Retinal pigment epithelial cell (primary cell): ENCODE results near the gene MYBPC1.
A peak's percentile ranks its signal among the peaks of the same experiment; 100 is the strongest.
"Not testable (repeated sequence)": the region's sequence is repeated elsewhere in the genome, so short reads cannot be mapped to it uniquely, and the experiment has no call there.

Experiments used
- DNase-seq: peaks from one replicate; pipeline ENCODE4 v3.0.0-alpha.2; 2010; ENCODE audit warnings: low read depth
- H3K4me3 ChIP-seq: 2 replicates; pipeline ENCODE4 v1.5.1; 2011; ENCODE audit warnings: mild to moderate bottlenecking, low read length, control low read depth, moderate library complexity
- CTCF ChIP-seq: conservative IDR thresholded peaks from 2 replicates; pipeline ENCODE4 v1.5.1; 2011; ENCODE audit warnings: low read depth, low read length, control low read depth, inconsistent platforms

MYBPC1 gene

GRCh38 chr12:101666052-101666728 lies 71.4 kb downstream of the MYBPC1 start:
- no peak overlapping the region for H3K4me3 ChIP-seq
- no peak for TF ChIP-seq CTCF
- DNase-seq, result no peak

- DNase-seq, result no peak
- H3K4me3 ChIP-seq, result no peak overlapping the region
- TF ChIP-seq CTCF, result no peak
Observed at GRCh38 chr12:101667591-101667990, 72.8 kb downstream of the MYBPC1 start.

GRCh38 chr12:101670007-101670671 lies 75.4 kb downstream of the MYBPC1 start:
- no peak overlapping the region for H3K4me3 ChIP-seq
- peak; percentile 12 for DNase-seq
- TF ChIP-seq CTCF, result peak; percentile 78

- no peak for DNase-seq
- no peak overlapping the region for H3K4me3 ChIP-seq
- TF ChIP-seq CTCF, result no peak
Observed at GRCh38 chr12:101671157-101671791, 76.5 kb downstream of the MYBPC1 start.

- no peak for DNase-seq
- H3K4me3 ChIP-seq, result no peak overlapping the region
Observed at GRCh38 chr12:101671833-101672232, 77.1 kb downstream of the MYBPC1 start.

GRCh38 chr12:101675555-101675954 lies 80.8 kb downstream of the MYBPC1 start:
- TF ChIP-seq CTCF, result no peak
- no peak overlapping the region for H3K4me3 ChIP-seq
- no peak for DNase-seq

More at GRCh38 chr12:101671833-101672232, 77.1 kb downstream of the MYBPC1 start:
- TF ChIP-seq CTCF, result no peak

GRCh38 chr12:101676497-101676896 lies 81.7 kb downstream of the MYBPC1 start:
- not testable (repeated sequence) for H3K4me3 ChIP-seq, DNase-seq
